Right ventricle myocardium inferior (tissue), 1 donor: ENCODE measurements around the gene EXOC5. TPM values are rescaled to one million over a fixed set of nuclear protein-coding genes. Genes with fewer than 3 reads are reported as not detected.

Experiments
- ATAC-seq: fragments of 200-7000 bp; cut with Tn5 transposase; one replicate; pipeline ENCODE4 v1.9.1; 2020; ENCODE audit warnings: mild to moderate bottlenecking, moderate library complexity
- DNase-seq: peaks from one replicate; pipeline ENCODE4 v3.0.0; 2021; ENCODE audit errors: missing footprints
- intact Hi-C: fragments of 100-400 bp; cut with DNase I; formaldehyde crosslinking; loops from one replicate; pipeline ENCODE4 v1.11.0; 2022
- long read RNA-seq: library from polyadenylated mRNA; unstranded; transcript quantifications from one replicate; pipeline ENCODE4 v2.0.0, GENCODE V29; 2021
- total RNA-seq: library from RNA; stranded (reverse); fragmentation: NEBNext Ultra II Directional; extraction: Animal tissue kit (Norgen Biotek cat#: 25700); gene quantifications from one replicate; pipeline ENCODE4 v1.2.1, GENCODE V29; 2021
- donor health status: DM: no; HTN: yes; CAD: no; lungs with severe emphysema.

EXOC5 gene, protein sequence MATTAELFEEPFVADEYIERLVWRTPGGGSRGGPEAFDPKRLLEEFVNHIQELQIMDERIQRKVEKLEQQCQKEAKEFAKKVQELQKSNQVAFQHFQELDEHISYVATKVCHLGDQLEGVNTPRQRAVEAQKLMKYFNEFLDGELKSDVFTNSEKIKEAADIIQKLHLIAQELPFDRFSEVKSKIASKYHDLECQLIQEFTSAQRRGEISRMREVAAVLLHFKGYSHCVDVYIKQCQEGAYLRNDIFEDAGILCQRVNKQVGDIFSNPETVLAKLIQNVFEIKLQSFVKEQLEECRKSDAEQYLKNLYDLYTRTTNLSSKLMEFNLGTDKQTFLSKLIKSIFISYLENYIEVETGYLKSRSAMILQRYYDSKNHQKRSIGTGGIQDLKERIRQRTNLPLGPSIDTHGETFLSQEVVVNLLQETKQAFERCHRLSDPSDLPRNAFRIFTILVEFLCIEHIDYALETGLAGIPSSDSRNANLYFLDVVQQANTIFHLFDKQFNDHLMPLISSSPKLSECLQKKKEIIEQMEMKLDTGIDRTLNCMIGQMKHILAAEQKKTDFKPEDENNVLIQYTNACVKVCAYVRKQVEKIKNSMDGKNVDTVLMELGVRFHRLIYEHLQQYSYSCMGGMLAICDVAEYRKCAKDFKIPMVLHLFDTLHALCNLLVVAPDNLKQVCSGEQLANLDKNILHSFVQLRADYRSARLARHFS
- 63.3 TPM for total RNA-seq
- long read RNA-seq, full-length matches to known transcripts = 27 of 29 reads
- long read RNA-seq, partial matches to known transcripts = 1 of 29 reads
- long read RNA-seq, other reads (novel, unspliced or antisense) = 1 of 29 reads

DNA sequence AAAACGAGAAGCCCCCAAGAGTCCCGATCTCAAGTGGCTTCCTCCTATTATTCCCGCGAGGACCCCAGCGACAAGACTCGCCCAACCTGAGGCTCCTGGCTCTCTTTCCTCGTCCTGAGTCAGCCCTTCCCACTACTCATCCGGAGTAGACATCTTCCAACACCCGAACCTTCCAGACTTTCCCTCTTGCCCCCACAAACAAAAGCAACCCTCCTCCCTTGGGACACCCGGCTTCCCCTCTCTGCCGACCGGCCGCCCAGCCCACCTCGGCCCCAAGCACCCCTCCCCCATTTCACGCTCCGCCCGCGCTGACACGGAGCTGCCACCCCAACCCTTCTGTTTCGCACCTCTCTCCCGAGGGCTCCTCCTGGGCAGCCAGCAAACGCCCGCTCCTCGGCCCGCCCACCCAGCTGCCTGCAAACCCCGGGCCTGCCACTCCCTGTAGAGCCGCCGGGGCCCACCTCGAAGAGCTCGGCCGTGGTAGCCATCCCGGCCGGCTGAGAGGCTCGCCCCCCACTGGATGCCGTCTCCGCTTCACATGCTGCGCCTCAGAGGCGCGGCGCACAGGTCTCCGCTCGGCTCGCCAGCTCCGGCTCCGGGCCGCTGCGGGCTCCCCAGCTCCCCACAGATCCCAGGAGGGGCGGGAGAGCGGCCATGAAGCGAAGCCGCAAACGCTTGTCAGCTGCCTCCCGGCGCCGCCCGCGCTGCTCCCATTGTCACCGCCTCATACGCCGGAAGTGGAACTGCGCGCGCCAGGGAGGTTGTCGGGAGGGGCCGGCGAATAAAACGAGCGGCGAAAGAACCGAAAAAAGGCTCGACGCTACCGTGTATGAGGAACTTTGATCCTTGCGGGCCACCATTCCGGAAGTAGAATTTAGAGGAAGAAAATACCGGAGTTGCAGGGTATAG, at the start of gene EXOC5, which contains the start of gene AP5M1:
TSS of gene EXOC5 (minus strand) at position 745 of the 909 bp plus-strand sequence. CDS start at position 488, 257 bp downstream.
TSS of gene AP5M1 (plus strand) at position 811 of the 909 bp plus-strand sequence. CDS start 344 bp downstream, outside the sequence.
- ATAC-seq (peak; percentile 97), DNase-seq (peak; percentile 97)
- intact Hi-C loops = loop anchor here (5.0 kb wide), 1 partner anchor 124 kb away; the partner anchor contains the start of gene NAA30

DNA sequence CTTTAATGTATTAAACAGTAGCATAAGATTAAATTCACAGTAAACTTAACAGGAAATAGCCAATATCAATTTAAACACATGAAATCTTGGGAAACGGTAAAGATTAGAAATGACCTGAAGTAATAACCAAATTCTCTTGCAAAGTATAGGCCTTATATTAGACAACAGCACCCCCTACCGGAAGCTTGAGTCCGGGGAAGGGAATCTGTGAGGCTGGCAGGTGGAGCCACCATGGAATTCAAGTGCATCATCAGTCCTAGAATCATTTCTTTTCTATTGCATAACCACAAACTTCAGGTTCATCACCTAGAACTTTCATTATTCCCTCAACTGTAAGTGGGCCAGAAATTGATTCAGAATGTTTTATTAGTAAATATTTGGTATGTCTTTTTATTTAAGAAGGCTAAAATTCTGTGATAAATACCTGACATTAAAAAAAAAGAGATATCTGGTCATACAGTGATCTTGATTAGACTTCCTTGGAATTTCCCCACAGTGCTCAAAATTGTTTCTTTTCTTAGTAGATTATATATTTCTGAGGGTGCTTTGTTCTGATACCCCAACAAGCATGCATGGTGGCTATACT, 48.6 kb upstream of the EXOC5 start:
- DNase-seq (no peak), ATAC-seq (no peak)
- intact Hi-C loops = loop anchor here (10.0 kb wide), 1 partner anchor 653 kb away; no protein-coding TSS in a partner anchor

DNA sequence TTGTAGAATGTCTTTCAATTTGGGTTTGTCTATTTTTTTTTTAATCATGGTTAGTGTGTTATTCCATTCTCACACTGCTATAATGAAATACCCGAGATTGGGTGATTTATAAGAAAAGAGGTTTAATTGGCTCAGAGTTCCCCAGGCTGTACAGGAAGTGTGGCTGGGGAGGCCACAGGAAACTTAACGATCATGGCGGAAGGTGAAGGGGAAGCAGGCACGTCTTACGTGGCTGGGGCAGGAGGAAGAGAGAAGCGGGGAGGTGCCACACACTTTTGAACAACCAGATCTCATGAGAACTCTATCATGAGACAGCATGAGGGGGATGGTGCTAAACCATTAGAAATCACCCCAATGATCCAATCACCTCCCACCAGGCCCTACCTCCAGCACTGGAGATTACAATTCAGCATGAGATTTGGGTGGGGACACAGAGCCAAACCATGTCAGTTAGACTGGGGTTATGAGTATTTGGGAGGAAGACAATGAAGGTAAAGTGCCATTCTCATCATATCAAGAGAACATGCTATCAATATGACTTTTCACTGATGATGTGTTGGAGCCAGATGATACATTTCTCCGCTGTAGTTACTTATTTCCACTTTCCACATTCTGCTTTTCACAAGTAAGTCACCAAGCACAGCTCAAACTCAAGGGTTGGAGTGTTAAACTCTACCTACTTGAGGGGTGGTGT, 45.8 kb upstream of the EXOC5 start:
- no peak for ATAC-seq

DNA sequence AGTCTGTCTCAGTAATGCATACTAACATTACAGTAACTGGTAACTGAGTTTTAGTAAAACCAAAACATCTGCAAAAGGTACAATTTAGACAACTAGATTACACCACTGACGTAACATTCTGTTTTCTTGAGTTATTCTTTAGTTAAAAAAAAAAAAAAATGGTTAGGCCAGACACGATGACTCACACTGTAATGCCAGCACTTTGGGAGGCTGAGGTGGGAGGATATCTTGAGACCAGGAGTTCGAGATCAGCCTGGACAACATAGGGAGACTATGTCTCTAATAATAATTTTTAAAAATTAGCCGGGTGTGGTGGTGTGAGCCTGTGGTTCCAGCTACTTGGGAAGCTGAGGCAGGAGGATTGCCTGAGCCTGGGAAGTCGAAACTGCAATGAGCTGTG, 34.2 kb upstream of the EXOC5 start:
- no peak for ATAC-seq
- intact Hi-C loops = no loop called here

More for the DNA sequence above, 45.8 kb upstream of the EXOC5 start:
- intact Hi-C loops = loop anchor here (10.0 kb wide), 1 partner anchor 650 kb away; no protein-coding TSS in a partner anchor
- no peak for DNase-seq

DNA sequence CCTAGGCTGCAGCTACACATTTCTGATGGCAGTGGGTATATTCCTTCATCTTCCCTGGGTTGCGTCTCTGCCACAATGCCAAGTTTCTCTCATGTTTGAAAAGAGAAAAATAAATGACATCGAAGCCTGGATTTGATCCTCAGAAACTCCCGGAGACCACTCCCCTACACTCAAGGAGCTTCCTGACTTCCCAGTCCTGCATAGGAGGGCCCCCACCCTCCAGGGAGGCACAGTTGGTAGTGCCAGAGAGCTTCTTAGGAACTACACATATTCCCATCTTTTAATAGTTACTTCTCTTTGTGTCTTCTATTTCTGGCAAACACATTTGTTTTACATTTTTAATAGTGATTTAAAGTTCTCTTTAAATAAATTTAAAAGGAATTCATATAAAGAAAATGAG, 30.8 kb upstream of the EXOC5 start:
- ATAC-seq (no peak), DNase-seq (no peak)
- intact Hi-C loops = no loop called here

More for the DNA sequence above, 34.2 kb upstream of the EXOC5 start:
- DNase-seq = no peak

DNA sequence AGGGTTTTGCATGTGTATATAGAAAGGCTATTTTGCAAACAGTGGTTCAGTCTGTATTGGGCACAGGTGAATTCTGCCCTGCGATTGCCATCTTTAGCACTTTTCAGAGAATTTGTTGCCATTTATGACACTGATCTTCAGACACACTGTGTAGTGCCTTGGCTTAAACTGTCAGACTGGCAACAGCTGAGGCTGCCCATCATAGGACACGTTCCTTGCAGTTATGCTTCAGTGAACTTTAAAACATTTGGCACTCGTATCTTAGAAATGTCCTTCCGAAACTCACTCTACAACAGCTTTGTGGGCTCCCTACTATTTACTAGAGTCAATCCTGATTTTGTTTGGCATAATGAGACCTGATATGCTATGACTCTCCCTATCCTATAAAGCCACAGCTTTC, 29.1 kb upstream of the EXOC5 start:
- no peak for DNase-seq
- peak; percentile 72 for ATAC-seq
- intact Hi-C loops = no loop called here

DNA sequence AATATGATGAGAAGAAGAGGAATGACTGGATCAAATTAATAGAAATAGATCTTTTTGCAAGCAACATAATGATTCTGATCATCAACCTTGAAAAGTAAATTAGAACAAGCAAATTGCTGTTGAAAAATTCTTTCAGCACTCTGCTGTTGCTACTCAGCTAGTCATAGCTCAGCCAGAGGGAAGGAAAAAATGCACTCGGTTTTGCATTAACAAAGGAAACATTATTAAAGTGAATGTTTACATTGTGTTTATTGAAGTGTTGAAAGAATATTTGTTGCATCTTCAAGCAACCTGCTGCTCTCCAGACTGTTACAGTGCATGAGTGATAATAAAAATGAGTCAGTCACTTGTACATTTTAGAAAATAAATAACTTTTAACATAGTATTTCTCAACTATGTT, 26.5 kb upstream of the EXOC5 start:
- no peak for ATAC-seq
- intact Hi-C loops = no loop called here
- no peak for DNase-seq

DNA sequence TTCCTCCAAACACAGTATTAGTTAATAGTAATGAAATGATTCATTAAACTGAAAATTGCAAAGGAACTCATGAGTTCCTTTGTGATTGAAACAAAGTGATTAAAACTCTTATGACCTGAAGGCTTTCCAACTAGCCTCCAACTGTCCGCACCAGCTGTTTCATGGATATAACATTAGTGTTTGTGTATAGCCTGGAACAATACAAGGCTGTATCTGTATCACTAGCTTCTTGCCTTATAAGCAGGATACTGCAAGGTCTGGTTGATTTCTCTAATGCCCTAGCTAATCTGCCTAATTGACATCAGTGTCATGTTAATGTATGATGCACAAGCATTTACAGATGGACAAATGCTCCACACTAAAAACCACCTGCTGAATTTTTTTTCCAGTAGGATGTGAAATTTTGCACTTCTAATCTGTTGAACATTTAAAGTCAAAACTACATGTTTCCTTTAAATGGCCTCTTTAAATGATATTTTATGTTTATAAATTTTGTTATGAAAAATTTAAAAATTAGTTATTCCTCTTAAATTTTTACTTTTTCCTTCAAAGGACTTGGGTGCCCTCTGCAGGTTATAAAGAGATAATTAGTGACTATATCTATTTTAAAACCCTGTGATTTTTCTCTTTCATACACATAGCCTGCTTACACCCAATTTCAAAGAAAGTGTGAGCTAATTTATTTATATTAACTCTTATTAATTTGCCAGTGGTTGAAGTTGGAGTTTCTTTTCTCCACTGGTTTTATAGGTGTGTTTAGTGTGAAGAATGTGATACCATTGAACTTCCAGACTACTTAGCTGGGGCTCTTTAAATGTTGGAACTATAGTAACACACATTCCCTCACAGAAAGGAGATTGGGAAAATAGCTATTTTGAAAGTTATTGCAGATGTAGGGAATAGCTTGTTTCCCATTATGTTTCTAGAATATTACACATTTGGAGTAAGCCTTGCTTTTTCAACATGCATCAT, 25.4 kb upstream of the EXOC5 start:
- no peak for DNase-seq
- intact Hi-C loops = no loop called here
- ATAC-seq = no peak

DNA sequence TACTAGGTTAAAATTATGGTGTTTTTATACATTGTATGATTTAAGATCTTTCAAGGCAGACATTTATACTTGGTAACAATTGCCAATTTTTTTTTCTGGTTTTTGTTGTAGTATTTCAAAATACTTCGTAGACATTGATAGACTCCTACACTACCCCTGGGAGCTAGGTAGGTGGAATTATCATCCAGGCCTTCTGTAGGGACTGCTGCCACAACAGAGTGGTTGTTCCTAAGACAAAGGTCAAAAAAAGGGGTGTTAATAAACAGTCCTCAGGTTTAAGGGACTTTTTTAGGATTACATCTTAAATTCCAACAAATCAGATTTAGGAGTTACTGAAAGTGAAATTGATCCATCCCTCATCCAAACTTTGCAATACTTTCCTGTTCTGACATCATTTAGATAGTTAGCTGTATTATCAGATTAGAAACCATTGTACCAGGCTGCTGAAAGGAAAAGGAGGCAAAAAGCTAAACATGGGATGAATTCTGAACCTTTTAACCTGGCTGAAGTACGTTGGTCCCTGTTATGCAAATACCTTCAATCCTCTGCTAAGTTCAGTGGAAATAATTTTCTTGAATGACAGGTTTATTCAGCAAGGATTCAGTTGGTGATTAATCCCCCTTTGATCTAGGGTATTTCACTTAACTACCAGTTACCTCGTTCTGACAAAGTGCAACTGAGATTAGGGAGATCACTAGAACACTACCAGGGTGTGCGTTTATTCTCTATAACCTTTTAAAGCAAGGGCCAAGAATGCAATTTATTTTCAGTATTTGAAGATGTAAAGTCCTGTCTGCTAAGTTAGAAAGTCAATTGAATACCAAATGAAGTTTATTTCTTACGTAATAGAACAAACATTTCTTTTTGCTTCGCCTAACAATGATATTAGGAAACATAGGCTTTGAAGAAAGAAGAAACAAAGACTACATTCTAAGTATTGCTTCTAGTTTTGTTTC, 23.3 kb upstream of the EXOC5 start:
- ATAC-seq (no peak), DNase-seq (no peak)
- intact Hi-C loops = no loop called here

DNA sequence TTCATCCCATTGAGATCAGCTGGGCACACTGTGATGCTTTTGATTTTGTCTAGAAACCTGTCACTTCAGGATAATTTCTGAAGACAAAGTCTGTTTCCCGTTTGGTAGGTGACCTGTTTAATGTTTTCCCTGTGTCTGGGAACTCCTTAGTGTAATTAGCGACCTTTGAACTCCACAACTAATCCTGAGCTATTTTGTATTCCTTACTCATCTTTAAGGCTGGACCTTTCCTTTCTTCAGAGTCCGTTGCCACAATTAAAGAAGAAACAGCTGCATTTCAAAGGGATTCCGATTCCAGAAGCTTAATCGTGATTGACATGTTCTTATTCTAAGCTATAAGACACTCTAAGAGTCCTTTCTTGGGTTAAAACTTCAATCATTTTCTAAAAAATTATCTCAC, 22.0 kb upstream of the EXOC5 start:
- ATAC-seq (no peak), DNase-seq (no peak)
- intact Hi-C loops = no loop called here

DNA sequence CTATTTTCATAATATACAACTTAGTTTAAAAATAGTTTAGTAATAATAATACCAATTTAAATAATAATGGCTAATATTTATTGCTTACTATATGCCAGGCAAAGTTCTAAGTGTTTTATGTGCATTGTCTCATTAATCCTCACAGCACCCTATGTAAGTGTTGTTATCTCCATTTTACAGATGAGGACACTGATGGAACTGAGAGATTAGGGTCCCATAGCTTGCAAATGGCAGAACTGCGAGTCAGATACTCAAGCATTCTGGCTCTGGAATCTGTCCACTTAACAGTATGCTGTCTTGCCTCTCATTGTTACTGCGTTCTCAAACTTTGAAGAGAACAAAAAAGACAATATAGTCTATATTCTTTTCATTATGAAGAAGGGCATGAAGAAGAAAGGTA, 19.0 kb upstream of the EXOC5 start:
- ATAC-seq (no peak), DNase-seq (no peak)
- intact Hi-C loops = no loop called here

DNA sequence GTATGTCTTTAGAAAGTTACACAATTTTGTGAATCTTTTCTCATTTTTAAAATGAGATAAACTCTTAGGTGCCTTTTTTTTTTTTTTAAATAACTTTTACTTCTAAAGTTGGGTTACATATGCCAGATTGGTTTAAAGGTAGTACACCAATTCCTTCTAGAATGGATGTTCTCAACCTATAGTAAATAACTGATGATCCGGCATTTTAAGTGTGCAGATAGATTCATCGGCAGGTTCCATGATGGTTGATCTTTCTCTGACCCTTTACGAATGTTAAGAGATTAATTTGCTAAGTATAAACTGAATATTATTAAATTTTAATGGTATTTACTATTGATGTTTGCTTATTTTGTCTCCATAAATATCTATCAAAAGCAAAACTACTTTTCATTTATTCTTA, 8.4 kb upstream of the EXOC5 start:
- ATAC-seq = no peak
- intact Hi-C loops = no loop called here
- DNase-seq = no peak

DNA sequence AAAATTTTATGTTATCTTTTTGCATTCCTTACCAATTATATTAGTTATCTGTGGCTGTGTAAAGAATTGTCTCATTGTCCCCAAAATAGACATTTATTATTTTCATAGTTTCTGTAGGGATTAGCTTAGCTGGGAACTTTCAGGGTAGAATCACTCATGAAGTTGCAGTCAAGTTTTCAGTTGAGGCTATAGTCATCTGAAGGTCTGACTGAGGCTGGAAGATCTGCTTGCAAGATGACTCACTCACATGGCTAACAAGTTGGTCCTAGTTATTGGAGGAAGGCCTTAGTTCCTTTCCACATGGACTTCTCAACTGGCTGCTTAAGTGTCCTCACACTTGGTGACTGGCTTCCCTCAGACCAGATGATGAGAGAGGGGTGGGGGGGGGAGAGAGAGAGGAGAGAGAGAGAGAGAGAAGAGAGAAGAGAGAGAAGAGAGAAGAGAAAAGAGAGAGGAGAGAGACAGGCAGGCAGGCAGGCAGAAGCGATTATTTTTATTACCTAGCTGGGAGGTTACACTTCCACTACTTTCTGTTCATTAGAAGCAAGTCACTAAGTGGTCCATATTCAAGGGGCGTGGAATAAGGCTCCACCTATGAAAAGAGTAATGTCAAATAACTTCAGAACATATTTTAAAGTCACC, 6.4 kb upstream of the EXOC5 start:
- intact Hi-C loops = no loop called here

DNA sequence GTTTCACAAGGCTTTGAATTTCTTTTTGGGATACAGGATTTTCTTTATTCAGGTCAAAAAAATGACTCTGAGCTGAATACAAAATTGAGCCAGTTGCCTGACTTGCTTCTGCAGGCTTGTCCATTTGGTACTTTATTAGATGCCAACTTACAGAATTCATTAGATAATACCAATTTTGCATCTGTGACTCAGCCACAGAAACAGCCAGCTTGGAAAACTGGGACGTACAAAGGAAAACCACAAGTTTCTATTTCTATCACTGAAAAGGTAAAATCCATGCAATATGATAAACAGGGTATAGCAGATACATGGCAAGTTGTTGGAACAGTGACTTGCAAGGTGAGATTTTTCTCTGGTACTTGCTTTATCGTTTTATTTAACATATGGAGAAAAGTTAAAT, 5.8 kb upstream of the EXOC5 start:
- intact Hi-C loops = no loop called here
- DNase-seq (no peak), ATAC-seq (no peak)

More for the DNA sequence above, 6.4 kb upstream of the EXOC5 start:
- no peak for DNase-seq
- no peak for ATAC-seq

DNA sequence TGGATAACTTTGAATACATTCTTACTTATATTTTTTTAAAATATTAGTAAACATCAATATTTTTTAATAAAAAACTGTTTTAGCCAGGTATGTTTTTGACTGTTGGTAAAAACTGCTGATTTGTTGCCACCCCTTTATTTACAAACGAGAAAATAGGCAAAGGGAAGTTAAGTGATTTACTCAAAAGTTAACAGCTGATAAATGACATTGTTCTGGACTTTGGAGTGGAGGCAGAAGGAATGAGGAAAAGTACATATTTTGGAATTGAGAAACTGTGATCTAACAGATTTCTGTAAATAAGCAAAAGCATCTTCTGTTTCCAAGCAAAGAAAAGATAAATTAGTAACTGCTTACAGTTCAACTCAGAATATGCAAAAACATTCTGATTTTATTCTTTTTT, 4.5 kb upstream of the EXOC5 start:
- intact Hi-C loops = no loop called here
- DNase-seq (no peak), ATAC-seq (no peak)
